Mesothelial cell of epicardium (in vitro differentiated cells): Measurements from ENCODE around the gene ADAMTS12. TPM values are rescaled to one million over a fixed set of nuclear protein-coding genes. Genes with fewer than 3 reads are reported as not detected.

ENCODE experiments used
- DNase-seq, 2 experiments: peaks; one replicate each; pipeline ENCODE4 v3.0.0; 2021; ENCODE audit warnings: low spot score in 2 of 2; ENCODE audit not compliant: unreplicated experiment in 2 of 2
- H3K27ac Mint-ChIP-seq: 2 replicates; pipeline ENCODE4 v1.8.0; 2021; ENCODE audit warnings: mixed read lengths
- H3K27me3 Mint-ChIP-seq: 2 replicates; pipeline ENCODE4 v1.8.0; 2021; ENCODE audit warnings: low read depth, mixed read lengths
- H3K36me3 Mint-ChIP-seq: 2 replicates; pipeline ENCODE4 v1.8.0; 2021; ENCODE audit warnings: mixed read lengths
- H3K4me1 Mint-ChIP-seq: 2 replicates; pipeline ENCODE4 v1.8.0; 2021; ENCODE audit warnings: mixed read lengths
- H3K4me3 Mint-ChIP-seq: 2 replicates; pipeline ENCODE4 v1.8.0; 2021; ENCODE audit warnings: mild to moderate bottlenecking, moderate library complexity, mixed read lengths
- H3K9me3 Mint-ChIP-seq: 2 replicates; pipeline ENCODE4 v1.8.0; 2021; ENCODE audit warnings: mixed read lengths
- total RNA-seq: library from RNA; stranded (reverse); gene quantifications from 3 replicates; pipeline ENCODE4 v1.2.1, GENCODE V29; 2021
- TF ChIP-seq, protein P1 (sequence below): fragments of 200-600 bp; sonication (generic); IDR thresholded peaks from one replicate; pipeline ENCODE4 v1.5.0; 2021; ENCODE audit warnings: antibody characterized with exemption; ENCODE audit not compliant: unreplicated experiment

ADAMTS12 gene
- total RNA-seq, 1 donor from 2014 or later, result 14.0 TPM

DNA sequence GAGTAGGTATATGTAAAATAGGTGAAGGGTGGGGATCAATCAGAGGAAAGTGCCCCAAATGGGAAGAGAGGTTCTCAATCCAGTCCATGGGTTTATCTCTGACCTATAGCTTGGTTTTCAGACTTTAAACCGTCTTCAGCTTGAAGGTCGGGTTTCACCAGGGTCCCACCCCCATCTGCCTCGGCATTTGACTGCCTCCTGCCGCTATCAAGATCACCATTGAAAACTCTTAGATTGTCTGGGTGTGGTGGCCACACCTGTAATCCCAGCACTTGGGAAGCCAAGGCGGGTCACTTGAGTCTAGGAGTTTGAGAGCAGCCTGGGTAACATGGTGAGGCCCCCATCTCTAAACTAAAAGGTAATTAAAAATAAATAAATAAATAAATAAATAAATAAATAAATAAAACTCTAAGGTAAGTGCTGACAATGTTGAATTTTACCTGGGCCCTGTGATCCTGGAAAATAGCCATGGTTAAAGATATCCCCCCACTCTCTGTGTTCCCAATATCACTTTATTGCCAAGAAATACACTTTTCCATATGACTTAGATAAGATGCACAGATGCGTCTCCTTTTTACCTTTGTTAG lies 402.2 kb downstream of the ADAMTS12 start:
- DNase-seq, result no peak
- TF ChIP-seq, protein P1, sequence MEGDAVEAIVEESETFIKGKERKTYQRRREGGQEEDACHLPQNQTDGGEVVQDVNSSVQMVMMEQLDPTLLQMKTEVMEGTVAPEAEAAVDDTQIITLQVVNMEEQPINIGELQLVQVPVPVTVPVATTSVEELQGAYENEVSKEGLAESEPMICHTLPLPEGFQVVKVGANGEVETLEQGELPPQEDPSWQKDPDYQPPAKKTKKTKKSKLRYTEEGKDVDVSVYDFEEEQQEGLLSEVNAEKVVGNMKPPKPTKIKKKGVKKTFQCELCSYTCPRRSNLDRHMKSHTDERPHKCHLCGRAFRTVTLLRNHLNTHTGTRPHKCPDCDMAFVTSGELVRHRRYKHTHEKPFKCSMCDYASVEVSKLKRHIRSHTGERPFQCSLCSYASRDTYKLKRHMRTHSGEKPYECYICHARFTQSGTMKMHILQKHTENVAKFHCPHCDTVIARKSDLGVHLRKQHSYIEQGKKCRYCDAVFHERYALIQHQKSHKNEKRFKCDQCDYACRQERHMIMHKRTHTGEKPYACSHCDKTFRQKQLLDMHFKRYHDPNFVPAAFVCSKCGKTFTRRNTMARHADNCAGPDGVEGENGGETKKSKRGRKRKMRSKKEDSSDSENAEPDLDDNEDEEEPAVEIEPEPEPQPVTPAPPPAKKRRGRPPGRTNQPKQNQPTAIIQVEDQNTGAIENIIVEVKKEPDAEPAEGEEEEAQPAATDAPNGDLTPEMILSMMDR, result no peak
- Mint-ChIP-seq H3K36me3 (no peaks in the 10 kb centered on the region), H3K27ac (no peak overlapping the region), H3K27me3 (no peaks in the 10 kb centered on the region), H3K4me1 (no peaks in the 10 kb centered on the region), H3K4me3 (no peak overlapping the region), H3K9me3 (no peaks in the 10 kb centered on the region)

DNA sequence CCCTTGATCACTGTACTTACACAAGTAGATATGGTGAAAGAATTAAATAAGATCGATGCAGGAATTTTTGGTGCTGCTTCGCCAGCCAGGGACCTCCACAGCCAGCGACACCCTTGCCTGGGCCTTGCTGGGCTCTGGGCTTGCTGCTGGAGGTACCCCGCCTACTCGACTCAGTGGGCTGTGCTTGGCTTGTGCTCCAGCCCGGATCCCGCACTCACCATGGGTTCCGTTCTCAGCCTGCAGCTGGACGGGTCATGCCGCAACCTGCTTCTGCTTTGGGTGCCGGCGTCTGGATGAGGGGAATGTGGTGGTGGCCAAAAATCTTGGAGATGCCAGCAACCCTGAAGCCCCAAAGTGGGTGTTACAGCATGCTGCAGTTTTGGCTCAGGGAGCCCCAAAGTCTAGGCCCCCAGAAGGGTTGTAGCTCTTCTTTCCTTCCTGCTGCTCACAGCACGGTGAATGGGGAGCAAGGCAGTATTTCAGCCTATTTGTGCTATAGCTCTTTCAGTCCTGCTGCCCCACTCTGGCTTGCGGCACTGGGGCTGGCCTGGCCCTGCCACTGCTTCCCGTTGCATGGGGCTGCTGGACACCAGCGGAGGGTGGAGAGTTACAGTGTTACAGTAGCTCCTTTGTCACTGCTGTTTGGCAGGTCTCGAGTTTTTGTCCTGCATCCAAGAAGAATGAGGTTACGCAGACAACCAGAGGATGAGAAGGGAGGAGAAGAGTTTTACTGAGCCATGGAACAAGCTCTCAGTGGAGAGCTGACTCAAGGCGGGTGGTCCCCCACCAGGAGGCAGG lies 403.0 kb downstream of the ADAMTS12 start:
- no peaks in the 10 kb centered on the region for H3K36me3 Mint-ChIP-seq
- no peak overlapping the region for H3K27ac Mint-ChIP-seq
- H3K27me3 Mint-ChIP-seq, result no peaks in the 10 kb centered on the region
- no peaks in the 10 kb centered on the region for H3K4me1 Mint-ChIP-seq
- no peak for DNase-seq
- no peak overlapping the region for H3K4me3 Mint-ChIP-seq
- no peaks in the 10 kb centered on the region for H3K9me3 Mint-ChIP-seq
- TF ChIP-seq, protein P1, result no peak

DNA sequence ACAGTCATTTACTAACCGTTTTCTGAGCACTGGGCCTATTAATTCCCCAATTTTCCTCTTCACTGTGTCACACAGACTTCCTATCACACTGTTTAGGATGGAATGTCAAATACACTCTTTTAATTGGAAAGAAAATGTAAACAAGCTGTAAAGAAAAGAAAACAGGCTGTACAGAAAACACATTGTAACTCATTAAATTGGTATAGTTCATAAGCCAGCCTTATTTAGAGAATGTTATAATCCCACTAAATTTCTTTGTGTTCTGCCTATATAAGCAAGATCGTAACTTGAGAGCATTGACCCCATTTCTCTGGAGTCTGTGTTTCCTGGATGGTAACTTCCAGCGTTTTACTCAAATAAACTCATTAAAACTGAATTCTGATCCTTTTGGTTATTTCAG lies 404.6 kb downstream of the ADAMTS12 start:
- Mint-ChIP-seq H3K27ac (no peak overlapping the region), H3K36me3 (no peaks in the 10 kb centered on the region)
- TF ChIP-seq, protein P1, result no peak

DNA sequence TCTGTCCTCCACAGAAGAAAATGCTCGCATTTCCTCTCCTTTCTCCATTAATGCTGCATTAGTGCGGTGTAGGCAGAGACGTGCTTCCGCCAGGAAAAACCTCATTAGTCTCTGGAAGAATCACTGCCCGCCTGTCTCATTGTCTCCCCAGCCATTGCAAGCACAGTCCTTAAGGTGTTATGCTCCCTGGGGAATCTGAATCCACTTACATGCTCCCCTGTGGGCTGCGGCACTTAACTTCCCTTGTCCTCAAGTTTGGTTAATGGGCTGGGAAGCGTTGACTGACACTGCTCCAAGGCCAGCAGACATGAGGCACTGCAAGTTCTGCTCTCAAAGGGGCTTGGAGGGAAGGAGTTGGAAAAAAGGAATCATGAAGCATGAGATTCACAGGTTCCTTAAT lies 409.5 kb downstream of the ADAMTS12 start:
- peaks cover 4% of the 10 kb centered on the region for H3K36me3 Mint-ChIP-seq
- DNase-seq, result no peak
- H3K27ac Mint-ChIP-seq, result no peak overlapping the region

More for the DNA sequence above, 404.6 kb downstream of the ADAMTS12 start:
- no peak overlapping the region for H3K4me3 Mint-ChIP-seq
- no peak for DNase-seq
- no peaks in the 10 kb centered on the region for H3K9me3 Mint-ChIP-seq
- no peaks in the 10 kb centered on the region for H3K27me3 Mint-ChIP-seq
- no peaks in the 10 kb centered on the region for H3K4me1 Mint-ChIP-seq

DNA sequence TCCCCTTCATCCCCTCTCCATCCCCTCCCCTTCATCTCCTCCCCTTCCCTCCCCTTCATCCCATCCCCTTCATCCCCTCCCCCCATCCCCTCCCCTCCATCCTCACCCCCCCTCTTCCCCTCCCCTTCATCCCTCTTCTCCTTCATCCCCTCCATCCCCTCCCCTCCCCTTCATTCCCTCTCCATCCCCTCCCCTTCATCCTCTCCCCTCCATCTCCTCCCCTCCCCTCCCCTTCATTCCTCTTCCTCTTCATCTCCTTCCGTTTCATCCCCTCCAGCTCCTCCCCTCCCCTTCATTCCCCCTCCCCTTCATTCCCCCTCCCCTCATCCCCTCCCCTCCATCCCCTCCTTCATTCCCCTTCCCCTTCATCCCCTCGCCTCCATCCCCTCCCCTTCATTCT lies 410.9 kb downstream of the ADAMTS12 start:
- no peak for DNase-seq
- Mint-ChIP-seq H3K9me3 (no peaks in the 10 kb centered on the region), H3K27me3 (no peaks in the 10 kb centered on the region), H3K36me3 (peaks cover 16% of the 10 kb centered on the region), H3K27ac (no peak overlapping the region), H3K4me3 (no peak overlapping the region), H3K4me1 (peaks cover 3% of the 10 kb centered on the region)
- TF ChIP-seq, protein P1, result no peak

More for the DNA sequence above, 409.5 kb downstream of the ADAMTS12 start:
- H3K4me3 Mint-ChIP-seq, result no peak overlapping the region
- no peaks in the 10 kb centered on the region for H3K9me3 Mint-ChIP-seq
- peaks cover 3% of the 10 kb centered on the region for H3K4me1 Mint-ChIP-seq
- no peaks in the 10 kb centered on the region for H3K27me3 Mint-ChIP-seq
- TF ChIP-seq, protein P1, result no peak
